ENCODE measurements around the gene HEXIM2.
A peak's percentile ranks its signal among the peaks of the same experiment; 100 is the strongest.

Gene HEXIM2

DNA sequence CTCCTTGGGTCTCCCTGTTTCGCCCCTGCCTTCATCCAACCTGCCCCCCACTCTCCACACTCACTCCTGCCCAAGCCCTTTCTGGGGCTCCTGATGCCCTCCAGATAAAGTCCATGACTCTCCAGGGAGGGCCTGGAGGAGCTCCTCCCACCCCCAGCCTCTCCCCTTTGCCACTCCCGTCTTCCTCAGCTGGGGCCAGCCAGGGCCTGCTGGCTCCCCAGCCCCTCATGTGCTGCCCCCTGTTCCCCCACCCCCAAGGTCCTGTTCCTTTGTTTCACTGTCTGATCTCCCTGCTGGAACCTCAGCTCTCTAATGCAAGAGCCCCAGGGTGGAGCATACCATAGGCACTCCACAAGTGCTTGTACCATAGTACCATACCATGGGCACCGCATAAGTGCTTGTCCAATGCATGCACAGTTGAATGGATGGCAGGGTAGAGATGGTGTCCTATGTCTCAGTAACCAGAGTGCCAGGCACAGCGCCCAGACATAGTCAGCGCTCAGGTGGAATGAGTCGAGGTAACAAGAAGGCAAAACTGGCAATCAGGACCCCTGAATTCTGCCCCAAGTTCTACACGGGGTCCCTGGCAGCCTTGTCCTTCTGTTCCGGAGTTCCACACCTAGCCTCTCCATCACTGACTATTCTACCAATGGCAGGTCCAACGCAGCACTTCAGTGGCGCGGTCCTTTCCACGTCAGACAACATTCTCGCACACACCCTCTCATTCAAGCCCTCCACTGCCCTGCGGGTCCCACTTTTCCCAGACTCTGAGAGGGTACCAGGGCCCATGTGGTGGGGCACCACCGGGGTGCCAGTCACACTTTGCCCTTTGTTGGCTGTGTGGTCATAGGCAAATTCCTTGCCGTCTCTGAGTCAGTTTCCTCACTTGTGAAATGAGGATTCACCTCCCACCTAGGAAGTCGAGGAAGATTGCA is 30.7 kb upstream of the HEXIM2 start:
- Histone ChIP-seq H3K27me3 (no peaks in the 10 kb centered on the region), H3K4me3 (ENCODE audit: low read depth, low read length) (no peak overlapping the region), H3K9me3 (no peaks in the 10 kb centered on the region), H3K36me3 (no peaks in the 10 kb centered on the region), H3K4me1 (no peaks in the 10 kb centered on the region)
- DNase-seq, result no peak
- TF ChIP-seq, protein P1, sequence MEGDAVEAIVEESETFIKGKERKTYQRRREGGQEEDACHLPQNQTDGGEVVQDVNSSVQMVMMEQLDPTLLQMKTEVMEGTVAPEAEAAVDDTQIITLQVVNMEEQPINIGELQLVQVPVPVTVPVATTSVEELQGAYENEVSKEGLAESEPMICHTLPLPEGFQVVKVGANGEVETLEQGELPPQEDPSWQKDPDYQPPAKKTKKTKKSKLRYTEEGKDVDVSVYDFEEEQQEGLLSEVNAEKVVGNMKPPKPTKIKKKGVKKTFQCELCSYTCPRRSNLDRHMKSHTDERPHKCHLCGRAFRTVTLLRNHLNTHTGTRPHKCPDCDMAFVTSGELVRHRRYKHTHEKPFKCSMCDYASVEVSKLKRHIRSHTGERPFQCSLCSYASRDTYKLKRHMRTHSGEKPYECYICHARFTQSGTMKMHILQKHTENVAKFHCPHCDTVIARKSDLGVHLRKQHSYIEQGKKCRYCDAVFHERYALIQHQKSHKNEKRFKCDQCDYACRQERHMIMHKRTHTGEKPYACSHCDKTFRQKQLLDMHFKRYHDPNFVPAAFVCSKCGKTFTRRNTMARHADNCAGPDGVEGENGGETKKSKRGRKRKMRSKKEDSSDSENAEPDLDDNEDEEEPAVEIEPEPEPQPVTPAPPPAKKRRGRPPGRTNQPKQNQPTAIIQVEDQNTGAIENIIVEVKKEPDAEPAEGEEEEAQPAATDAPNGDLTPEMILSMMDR (IDR thresholded peaks at IDR 0.05; ENCODE audit: low read depth, low read length), result no peak

DNA sequence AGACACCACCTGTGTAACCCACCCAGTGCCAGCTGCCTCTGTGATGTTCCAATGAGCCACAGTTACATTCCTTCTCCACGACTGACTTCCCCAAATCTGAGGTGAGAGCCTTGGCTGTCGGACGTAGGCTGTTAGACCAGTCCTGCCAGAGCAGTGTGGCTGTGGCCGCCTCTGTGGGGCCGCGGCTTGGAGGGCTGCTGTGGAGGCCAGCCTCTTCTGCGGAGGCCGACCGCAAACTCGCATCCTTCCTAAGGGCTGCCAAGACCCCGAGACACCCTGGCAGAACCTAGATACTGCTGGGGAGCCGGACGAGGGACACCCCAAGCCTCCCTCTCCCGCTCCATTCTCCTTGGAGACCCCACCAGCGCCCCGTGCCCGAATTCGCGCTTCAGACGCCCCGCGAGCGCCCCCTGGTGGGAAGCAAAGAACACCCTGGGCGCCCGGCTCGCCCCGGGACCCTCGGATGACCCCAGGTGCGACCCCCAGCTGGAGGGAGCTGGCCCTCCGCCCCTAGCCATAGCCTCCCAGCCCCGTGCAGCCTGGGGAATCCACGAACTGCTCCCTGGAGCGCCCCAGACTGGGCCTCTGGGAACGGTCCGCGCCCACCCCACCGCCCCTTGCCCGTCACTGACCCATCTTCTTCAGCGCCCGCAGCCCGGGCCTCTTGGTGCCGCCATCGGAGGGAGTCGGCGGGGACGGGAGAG is 29.9 kb upstream of the HEXIM2 start:
- TF ChIP-seq, protein P1 (IDR thresholded peaks at IDR 0.05; ENCODE audit: low read depth, low read length), result peak; percentile 81
- Histone ChIP-seq H3K4me1 (no peaks in the 10 kb centered on the region), H3K4me3 (ENCODE audit: low read depth, low read length) (peak overlapping the region; percentile 62), H3K27me3 (no peaks in the 10 kb centered on the region), H3K36me3 (no peaks in the 10 kb centered on the region), H3K9me3 (no peaks in the 10 kb centered on the region)
- peak; percentile 75 for DNase-seq

DNA sequence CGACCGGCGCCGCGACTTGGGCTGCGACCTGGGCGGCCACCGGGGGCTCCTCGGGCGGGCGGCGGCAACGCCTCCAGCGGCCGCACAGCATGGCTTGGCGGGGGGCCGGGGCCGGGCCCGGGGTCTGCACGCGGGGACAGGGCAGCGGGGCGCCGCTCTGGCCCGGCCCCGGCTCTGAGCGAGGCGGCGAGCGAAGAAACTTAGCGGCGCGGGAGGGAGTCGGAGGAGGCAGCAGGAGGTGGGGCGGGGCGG is 29.4 kb upstream of the HEXIM2 start, which contains the start of gene PLCD3:
Gene PLCD3, minus strand, starts transcription at position 196 of the 252 bp plus-strand sequence. Its CDS starts 105 bp downstream, at position 91.
- TF ChIP-seq, protein P1 (IDR thresholded peaks at IDR 0.05; ENCODE audit: low read depth, low read length), result no peak
- no peaks in the 10 kb centered on the region for H3K4me1 ChIP-seq
- peak within 1 kb of the TSS; percentile 71 for H3K4me3 ChIP-seq (ENCODE audit: low read depth, low read length)
- H3K9me3 ChIP-seq, result no peaks in the 10 kb centered on the region
- DNase-seq, result no peak
- no peaks in the 10 kb centered on the region for H3K27me3 ChIP-seq
- H3K36me3 ChIP-seq, result no peaks in the 10 kb centered on the region

DNA sequence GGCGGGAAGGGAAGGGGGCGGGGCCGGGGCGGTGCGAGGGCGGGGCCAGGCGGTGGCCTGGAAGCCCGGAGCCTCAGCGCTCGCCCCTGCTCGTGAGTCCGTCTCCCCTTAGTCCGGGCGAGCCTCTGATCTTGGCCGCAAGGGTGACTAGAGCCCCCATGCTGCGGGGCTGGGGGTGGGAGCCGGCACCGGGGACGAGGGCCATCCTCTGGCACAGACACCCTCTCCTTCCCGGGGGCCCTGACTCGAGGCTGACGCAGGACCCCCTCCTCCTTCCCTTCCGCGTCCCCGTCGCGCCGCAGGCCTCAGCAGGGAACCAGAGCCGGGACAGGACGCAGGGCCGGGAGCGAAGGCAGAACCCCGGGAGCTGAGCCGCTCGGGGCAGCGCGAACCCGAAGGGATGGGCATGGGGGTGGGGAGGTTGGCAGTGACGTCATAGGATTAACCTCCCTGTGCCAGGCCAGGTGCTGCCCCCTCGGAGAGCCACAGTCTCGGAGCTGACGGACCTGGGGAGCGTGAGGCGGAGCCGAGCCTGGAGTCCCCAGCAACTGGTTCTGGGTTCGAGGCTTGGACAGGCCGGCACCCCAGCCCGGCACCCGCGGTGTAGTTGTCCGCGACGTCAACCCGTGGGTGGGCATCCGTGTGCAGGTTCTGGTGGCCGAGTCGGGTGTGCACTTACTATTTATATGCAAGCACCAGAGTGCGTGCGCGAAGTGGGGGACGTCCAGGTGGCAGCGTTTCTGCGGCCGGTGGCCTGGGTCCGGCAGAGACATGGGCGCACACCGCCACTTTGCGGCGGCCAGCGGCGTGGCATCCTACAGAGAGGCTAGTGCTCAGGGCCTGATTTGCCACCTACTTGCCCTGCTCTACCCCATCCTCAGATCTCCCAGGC is 28.9 kb upstream of the HEXIM2 start:
- no peaks in the 10 kb centered on the region for H3K4me1 ChIP-seq
- TF ChIP-seq, protein P1 (IDR thresholded peaks at IDR 0.05; ENCODE audit: low read depth, low read length), result peak; percentile 80

DNA sequence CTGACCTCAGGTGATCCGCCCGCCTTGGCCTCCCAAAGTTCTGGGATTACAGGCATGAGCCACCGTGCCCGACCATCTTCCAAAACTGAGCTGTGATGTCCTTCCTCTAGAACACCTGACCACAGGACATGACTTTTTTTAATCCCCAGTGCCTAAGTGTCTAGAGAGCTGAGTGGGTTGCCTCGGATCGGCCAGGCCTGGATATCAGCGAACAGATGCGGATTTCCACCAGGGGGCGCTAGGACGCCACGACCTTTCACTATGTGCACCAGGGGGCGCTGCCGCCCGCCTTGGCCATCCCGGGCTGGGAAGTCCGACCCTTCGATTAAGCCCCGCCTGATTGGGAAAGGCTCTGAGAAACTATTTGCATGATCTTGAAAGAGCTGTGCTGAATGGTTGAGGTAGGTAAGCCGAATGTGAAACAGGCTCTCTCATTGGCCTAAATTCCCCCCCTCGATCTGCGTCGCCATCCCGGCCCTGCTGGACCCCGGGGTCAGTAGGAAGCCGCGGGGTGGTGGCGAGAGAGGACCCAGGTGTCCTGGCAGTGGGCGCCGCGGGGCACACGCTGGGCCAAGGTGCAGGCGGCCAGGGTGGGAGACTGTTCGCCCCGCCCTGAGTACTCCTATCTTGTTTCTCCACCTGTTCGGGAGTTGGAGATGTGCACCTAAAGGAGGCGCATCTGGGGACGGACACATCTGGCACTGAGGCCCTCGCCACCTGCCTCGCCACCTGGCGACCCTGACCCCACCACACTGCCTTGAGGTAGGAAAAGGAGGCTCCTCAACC is 26.3 kb upstream of the HEXIM2 start, which contains the start of gene ACBD4:
Gene ACBD4, plus strand, starts transcription at position 496 of the 786 bp plus-strand sequence. CDS start 458 bp downstream, outside the sequence.
- Histone ChIP-seq H3K9me3 (no peaks in the 10 kb centered on the region), H3K27me3 (no peaks in the 10 kb centered on the region), H3K4me3 (ENCODE audit: low read depth, low read length) (peak within 1 kb of the TSS; percentile 60), H3K4me1 (no peaks in the 10 kb centered on the region), H3K36me3 (no peaks in the 10 kb centered on the region)
- TF ChIP-seq, protein P1 (IDR thresholded peaks at IDR 0.05; ENCODE audit: low read depth, low read length), result peak; percentile 100
- peak; percentile 96 for DNase-seq

More for the DNA sequence above, 28.9 kb upstream of the HEXIM2 start:
- DNase-seq, result peak; percentile 88
- Histone ChIP-seq H3K4me3 (ENCODE audit: low read depth, low read length) (peak overlapping the region; percentile 71), H3K27me3 (no peaks in the 10 kb centered on the region), H3K9me3 (no peaks in the 10 kb centered on the region), H3K36me3 (no peaks in the 10 kb centered on the region)

Measured in BE2C (cell line).